ENCODE data around the gene S100A7A. TPM values are rescaled to one million over a fixed set of nuclear protein-coding genes. Genes with fewer than 3 reads are reported as not detected.

Gene S100A7A
- polyA plus RNA-seq, 1 donor from 2014 or later = not detected

DNA sequence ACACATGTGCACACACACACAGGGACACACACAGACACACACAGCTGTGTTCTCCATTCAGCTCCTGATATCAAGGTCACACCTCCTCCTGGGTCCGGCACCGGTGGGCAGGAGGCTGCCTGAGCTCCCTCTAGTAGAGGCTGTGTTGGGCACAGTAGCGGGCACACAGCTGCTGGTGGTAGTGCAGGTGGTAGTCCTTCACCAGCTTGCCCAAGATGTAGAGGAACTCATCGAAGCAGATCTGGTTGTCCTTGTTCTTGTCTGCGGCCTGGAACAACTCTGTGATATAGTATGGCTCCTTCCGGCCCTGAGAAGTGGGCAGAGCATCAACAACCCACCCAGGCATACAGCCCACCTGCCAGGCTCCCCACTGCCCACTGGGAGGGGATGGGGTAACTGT lies 19.9 kb upstream of the S100A7A start:
- H4K20me1 ChIP-seq (ENCODE audit: insufficient read depth) = no peaks in the 10 kb centered on the region
- no peak overlapping the region for H3K4me3 ChIP-seq (ENCODE audit: low read length)
- H3K9ac ChIP-seq (ENCODE audit: low read length) = no peak overlapping the region
- H3F3A ChIP-seq (ENCODE audit: insufficient read depth, low read length, poor library complexity, severe bottlenecking) = no peaks in the 10 kb centered on the region
- no peak overlapping the region for H3K27ac ChIP-seq (ENCODE audit: low read length)
- H3K9me3 ChIP-seq (ENCODE audit: low read length) = no peaks in the 10 kb centered on the region
- no peak overlapping the region for H2AFZ ChIP-seq (ENCODE audit: low read depth, low read length)
- H3K79me2 ChIP-seq (replicated peaks; ENCODE audit: insufficient read depth, low read length) = no peaks in the 10 kb centered on the region
- no peak overlapping the region for H3K4me2 ChIP-seq (ENCODE audit: low read length)
- H3K27me3 ChIP-seq (ENCODE audit: insufficient read depth, low read depth, low read length) = no peaks in the 10 kb centered on the region
- TF ChIP-seq EP300 (conservative IDR thresholded peaks at IDR 0.05; ENCODE audit: poor library complexity, severe bottlenecking) (no peak), MXI1 (conservative IDR thresholded peaks at IDR 0.05; ENCODE audit: poor library complexity, severe bottlenecking) (no peak), EZH2 (IDR thresholded peaks at IDR 0.05; ENCODE audit: borderline replicate concordance, insufficient read depth, low read length, poor library complexity, severe bottlenecking) (no peak), TAF1 (IDR thresholded peaks at IDR 0.05; ENCODE audit: low read depth) (no peak), RAD21 (conservative IDR thresholded peaks at IDR 0.05) (no peak), POLR2AphosphoS5 (IDR thresholded peaks at IDR 0.05) (no peak), SMC3 (conservative IDR thresholded peaks at IDR 0.05; ENCODE audit: poor library complexity) (no peak)
- TF ChIP-seq, protein P1, sequence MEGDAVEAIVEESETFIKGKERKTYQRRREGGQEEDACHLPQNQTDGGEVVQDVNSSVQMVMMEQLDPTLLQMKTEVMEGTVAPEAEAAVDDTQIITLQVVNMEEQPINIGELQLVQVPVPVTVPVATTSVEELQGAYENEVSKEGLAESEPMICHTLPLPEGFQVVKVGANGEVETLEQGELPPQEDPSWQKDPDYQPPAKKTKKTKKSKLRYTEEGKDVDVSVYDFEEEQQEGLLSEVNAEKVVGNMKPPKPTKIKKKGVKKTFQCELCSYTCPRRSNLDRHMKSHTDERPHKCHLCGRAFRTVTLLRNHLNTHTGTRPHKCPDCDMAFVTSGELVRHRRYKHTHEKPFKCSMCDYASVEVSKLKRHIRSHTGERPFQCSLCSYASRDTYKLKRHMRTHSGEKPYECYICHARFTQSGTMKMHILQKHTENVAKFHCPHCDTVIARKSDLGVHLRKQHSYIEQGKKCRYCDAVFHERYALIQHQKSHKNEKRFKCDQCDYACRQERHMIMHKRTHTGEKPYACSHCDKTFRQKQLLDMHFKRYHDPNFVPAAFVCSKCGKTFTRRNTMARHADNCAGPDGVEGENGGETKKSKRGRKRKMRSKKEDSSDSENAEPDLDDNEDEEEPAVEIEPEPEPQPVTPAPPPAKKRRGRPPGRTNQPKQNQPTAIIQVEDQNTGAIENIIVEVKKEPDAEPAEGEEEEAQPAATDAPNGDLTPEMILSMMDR (IDR thresholded peaks at IDR 0.05; ENCODE audit: poor library complexity, severe bottlenecking) = no peak
- TF ChIP-seq, protein P2, sequence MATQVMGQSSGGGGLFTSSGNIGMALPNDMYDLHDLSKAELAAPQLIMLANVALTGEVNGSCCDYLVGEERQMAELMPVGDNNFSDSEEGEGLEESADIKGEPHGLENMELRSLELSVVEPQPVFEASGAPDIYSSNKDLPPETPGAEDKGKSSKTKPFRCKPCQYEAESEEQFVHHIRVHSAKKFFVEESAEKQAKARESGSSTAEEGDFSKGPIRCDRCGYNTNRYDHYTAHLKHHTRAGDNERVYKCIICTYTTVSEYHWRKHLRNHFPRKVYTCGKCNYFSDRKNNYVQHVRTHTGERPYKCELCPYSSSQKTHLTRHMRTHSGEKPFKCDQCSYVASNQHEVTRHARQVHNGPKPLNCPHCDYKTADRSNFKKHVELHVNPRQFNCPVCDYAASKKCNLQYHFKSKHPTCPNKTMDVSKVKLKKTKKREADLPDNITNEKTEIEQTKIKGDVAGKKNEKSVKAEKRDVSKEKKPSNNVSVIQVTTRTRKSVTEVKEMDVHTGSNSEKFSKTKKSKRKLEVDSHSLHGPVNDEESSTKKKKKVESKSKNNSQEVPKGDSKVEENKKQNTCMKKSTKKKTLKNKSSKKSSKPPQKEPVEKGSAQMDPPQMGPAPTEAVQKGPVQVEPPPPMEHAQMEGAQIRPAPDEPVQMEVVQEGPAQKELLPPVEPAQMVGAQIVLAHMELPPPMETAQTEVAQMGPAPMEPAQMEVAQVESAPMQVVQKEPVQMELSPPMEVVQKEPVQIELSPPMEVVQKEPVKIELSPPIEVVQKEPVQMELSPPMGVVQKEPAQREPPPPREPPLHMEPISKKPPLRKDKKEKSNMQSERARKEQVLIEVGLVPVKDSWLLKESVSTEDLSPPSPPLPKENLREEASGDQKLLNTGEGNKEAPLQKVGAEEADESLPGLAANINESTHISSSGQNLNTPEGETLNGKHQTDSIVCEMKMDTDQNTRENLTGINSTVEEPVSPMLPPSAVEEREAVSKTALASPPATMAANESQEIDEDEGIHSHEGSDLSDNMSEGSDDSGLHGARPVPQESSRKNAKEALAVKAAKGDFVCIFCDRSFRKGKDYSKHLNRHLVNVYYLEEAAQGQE (IDR thresholded peaks at IDR 0.05; ENCODE audit: borderline replicate concordance) = no peak
- no peaks in the 10 kb centered on the region for H3K36me3 ChIP-seq (ENCODE audit: insufficient read depth, low read length)
- no peaks in the 10 kb centered on the region for H3K9me2 ChIP-seq (ENCODE audit: insufficient read depth, low read length)

DNA sequence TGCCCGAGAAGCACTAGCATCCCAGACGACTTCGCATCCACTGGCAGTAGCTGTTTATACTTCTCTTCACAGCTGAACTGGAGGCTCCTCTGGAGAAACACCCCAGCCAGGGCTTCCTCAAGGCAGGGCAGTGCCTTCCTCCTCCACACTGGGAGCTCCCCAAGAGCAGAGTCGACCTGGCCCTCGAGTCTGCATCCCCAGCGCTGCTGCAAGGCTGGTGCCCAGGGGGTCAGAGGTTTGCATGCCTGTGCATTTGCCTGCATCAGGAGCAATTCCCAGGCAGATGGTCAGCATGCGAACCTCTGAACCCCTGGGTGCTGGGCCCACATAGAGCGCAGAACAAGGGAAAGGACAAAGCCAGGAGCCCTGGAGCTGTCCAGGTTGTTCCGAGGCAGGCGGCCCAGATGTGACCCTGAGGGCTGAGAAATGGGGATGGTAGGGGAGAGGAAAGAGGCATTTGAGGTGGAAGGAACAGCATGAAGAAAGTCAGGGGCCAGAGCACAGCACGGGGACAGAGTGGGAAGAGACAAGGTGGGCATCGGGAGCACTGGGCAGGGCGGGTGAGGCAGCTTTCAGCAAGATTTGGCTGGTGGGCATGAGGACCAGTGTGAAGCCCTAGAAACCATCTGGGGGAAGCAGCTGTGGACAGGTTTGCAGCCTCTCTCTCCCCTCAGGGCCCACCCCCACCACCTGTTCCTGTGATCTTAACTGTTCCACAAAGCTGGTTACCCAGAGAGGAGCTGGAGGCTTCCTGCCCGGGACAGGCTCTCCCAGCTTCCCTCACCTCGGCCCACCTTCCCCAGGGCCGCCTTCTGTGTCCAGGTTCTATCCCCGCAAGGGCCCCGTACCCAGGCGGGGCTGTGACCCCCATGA lies 19.0 kb upstream of the S100A7A start:
- H2AFZ ChIP-seq (ENCODE audit: low read depth, low read length) = no peak overlapping the region
- H3F3A ChIP-seq (ENCODE audit: insufficient read depth, low read length, poor library complexity, severe bottlenecking) = no peaks in the 10 kb centered on the region
- no peaks in the 10 kb centered on the region for H3K36me3 ChIP-seq (ENCODE audit: insufficient read depth, low read length)
- H3K9me2 ChIP-seq (ENCODE audit: insufficient read depth, low read length) = no peaks in the 10 kb centered on the region
- H3K9me3 ChIP-seq (ENCODE audit: low read length) = no peaks in the 10 kb centered on the region
- no peak overlapping the region for H3K4me2 ChIP-seq (ENCODE audit: low read length)
- no peak overlapping the region for H3K9ac ChIP-seq (ENCODE audit: low read length)
- TF ChIP-seq, protein P1 (IDR thresholded peaks at IDR 0.05; ENCODE audit: poor library complexity, severe bottlenecking) = no peak
- TF ChIP-seq EZH2 (IDR thresholded peaks at IDR 0.05; ENCODE audit: borderline replicate concordance, insufficient read depth, low read length, poor library complexity, severe bottlenecking) (no peak), SMC3 (conservative IDR thresholded peaks at IDR 0.05; ENCODE audit: poor library complexity) (no peak), EP300 (conservative IDR thresholded peaks at IDR 0.05; ENCODE audit: poor library complexity, severe bottlenecking) (no peak), MXI1 (conservative IDR thresholded peaks at IDR 0.05; ENCODE audit: poor library complexity, severe bottlenecking) (no peak), TAF1 (IDR thresholded peaks at IDR 0.05; ENCODE audit: low read depth) (no peak), POLR2AphosphoS5 (IDR thresholded peaks at IDR 0.05) (no peak), RAD21 (conservative IDR thresholded peaks at IDR 0.05) (no peak)
- TF ChIP-seq, protein P2 (IDR thresholded peaks at IDR 0.05; ENCODE audit: borderline replicate concordance) = no peak
- no peaks in the 10 kb centered on the region for H3K27me3 ChIP-seq (ENCODE audit: insufficient read depth, low read depth, low read length)
- H3K79me2 ChIP-seq (replicated peaks; ENCODE audit: insufficient read depth, low read length) = no peaks in the 10 kb centered on the region
- H3K27ac ChIP-seq (ENCODE audit: low read length) = no peak overlapping the region
- H3K4me3 ChIP-seq (ENCODE audit: low read length) = no peak overlapping the region
- no peaks in the 10 kb centered on the region for H4K20me1 ChIP-seq (ENCODE audit: insufficient read depth)
